Ovary (tissue), 9 donors: ENCODE measurements around the gene CDK9. TPM values are rescaled to one million over a fixed set of nuclear protein-coding genes. Genes with fewer than 3 reads are reported as not detected.

ENCODE experiments used
- DNase-seq, 5 donors: peaks; one replicate each; pipeline ENCODE4 v3.0.0-alpha.2; 2019 to 2020
- H3K27ac ChIP-seq, 2 donors: fragments of 200-600 bp; one replicate each; pipeline versions ENCODE4 v1.5.1 to v1.8.0; 2019 to 2022
- H3K27me3 ChIP-seq: fragments of 200-600 bp; one replicate; pipeline ENCODE4 v1.8.0; 2022
- H3K36me3 ChIP-seq: fragments of 200-600 bp; sonication (generic); one replicate; pipeline ENCODE4 v1.5.1; 2019
- H3K4me1 ChIP-seq: one replicate; pipeline ENCODE4 v1.8.1; 2013; ENCODE audit warnings: mild to moderate bottlenecking, moderate library complexity; ENCODE audit not compliant: insufficient read depth
- H3K4me3 ChIP-seq: fragments of 200-600 bp; sonication (generic); one replicate; pipeline ENCODE4 v1.5.1; 2017
- H3K9me3 ChIP-seq, 2 donors: fragments of 200-600 bp in 1 of 2; sonication (generic) in 1 of 2; one replicate each; pipeline versions ENCODE4 v1.5.1 to v1.8.1; 2013 to 2019; ENCODE audit warnings: mild to moderate bottlenecking in 1 of 2, moderate library complexity in 1 of 2
- CTCF ChIP-seq, 3 donors: fragments of 450-650 bp in 2 of 3; fragments of 200-600 bp in 1 of 3; IDR thresholded peaks; one replicate each; pipeline versions ENCODE4 v1.5.1 to v1.8.0; 2016 to 2022; ENCODE audit warnings: antibody characterized with exemption in 3 of 3, mild to moderate bottlenecking in 1 of 3
- EP300 ChIP-seq: sonication (generic); formaldehyde crosslinking; IDR thresholded peaks from one replicate; pipeline ENCODE4 v1.6.1; 2017; ENCODE audit warnings: antibody characterized with exemption
- POLR2A ChIP-seq: fragments of 450-650 bp; IDR thresholded peaks from one replicate; pipeline ENCODE4 v1.6.1; 2017; ENCODE audit warnings: antibody characterized with exemption, mild to moderate bottlenecking, moderate library complexity
- WGBS, 3 donors: extraction: QIAGEN DNeasy Blood & Tissue Kit in 1 of 3; methylation state at CpG; one replicate each; pipeline versions ENCODE4 v1.1.5 to v1.1.7; 2013 to 2017; 5-methylcytosine and 5-hydroxymethylcytosine counted together
- intact Hi-C, 4 donors: fragments of 100-400 bp; cut with DNase I; formaldehyde crosslinking; loops; one replicate each; pipeline versions ENCODE4 v1.11.0 to v1.15.1; 2022 to 2023
- polyA plus RNA-seq, 2 donors: library from polyadenylated mRNA; stranded (reverse); fragments of 200-250 nt in 1 of 2; fragments of 350-450 nt in 1 of 2; fragmentation: Illumina TruSeq in 1 of 2; extraction: RNeasy Lipid Tissue Mini Kit (QIAGEN cat#74804) in 1 of 2; gene quantifications; one replicate each; pipeline ENCODE4 v1.2.3, GENCODE V29; 2013 to 2014
- total RNA-seq, 7 donors: library from RNA; depleted of rRNA in 2 of 7; stranded (reverse); fragments of >200 nt in 2 of 7; fragmentation: NEBNext Ultra II Directional in 3 of 7; extraction: Animal tissue kit (Norgen Biotek cat#: 25700) in 3 of 7; gene quantifications; one replicate each; pipeline versions ENCODE4 v1.1.0 to v1.2.4, GENCODE V29; 2016 to 2023
- donor health status: DM: no; HTN: no; CAD: no; lungs with moderate emphysema.
- donor health status: DM: no; HTN: no; CAD: no.
- donor health status: Bipolar disorder and iron deficiency.
- donor health status: DM: yes; HTN: yes; CAD: no.
- donor health status: DM: no; HTN: no; CAD: no.
- donor health status: DM: yes; HTN: yes; CAD: no.

The CDK9 gene
- total and polyA plus RNA-seq, 9 donors, result 71.7 to 209 (median 129) TPM

DNA sequence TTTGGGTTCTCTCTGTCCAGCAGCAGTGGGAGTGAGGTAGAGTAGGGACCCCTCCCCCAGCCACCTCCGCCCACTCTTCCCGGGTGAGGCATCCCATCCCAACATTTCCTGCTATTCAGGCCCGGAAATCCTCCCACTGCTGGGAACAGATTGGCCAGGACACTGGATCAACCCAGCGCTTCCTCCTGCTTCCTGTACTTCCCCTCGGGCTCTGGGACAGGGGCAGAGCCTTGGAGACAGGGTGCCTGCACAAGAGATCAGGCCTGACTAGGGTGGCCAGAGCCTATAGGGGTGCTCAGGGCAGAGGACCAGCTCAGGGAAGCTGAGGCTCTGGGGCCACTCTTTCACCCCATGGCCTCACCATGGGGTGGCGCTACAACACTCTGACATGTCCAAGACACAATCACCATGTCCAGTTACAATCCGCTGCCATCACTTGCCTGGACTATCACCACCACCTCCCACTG lies 21.9 kb upstream of the CDK9 start:
- TF ChIP-seq POLR2A, result no peak
- peak in 1 of 3 donors; percentile 5 for TF ChIP-seq CTCF (IDR thresholded peaks at IDR 0.05)
- peak in 1 of 5 donors; percentile 45 for DNase-seq
- WGBS, 3 donors, result 39 to 55% (median 40%) methylated on average over 7 of the region's 7 CpGs
- no peaks in the 10 kb centered on the region for H3K4me1 ChIP-seq
- no peak overlapping the region for H3K4me3 ChIP-seq
- H3K9me3 ChIP-seq, result no peaks in the 10 kb centered on the region
- H3K27me3 ChIP-seq, result no peaks in the 10 kb centered on the region
- H3K36me3 ChIP-seq, result no peaks in the 10 kb centered on the region
- intact Hi-C loops, result no loop called here
- H3K27ac ChIP-seq, result no peak overlapping the region

DNA sequence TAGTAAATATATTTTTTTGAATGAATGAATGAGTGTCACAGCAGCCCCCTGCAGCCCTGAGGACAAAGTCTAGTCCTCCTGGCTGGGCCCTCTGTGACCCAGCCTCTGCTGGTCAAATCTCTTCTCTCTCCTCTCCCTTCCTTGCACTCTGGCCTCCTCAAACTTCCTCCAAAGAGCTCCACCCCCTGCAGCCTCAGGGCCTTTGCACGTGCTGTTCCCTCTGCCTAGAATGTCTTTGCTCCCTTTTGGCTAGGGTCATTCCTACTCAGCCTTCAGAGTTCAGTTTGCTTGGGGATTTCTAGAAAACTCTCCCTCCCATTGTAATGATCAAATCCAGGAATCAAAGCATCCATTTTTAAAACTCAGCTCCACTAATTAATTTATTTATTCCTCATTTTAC lies 20.4 kb upstream of the CDK9 start:
- WGBS, 3 donors, result 79 to 86% (median 83%) methylated on average over 1 of the region's 1 CpG
- TF ChIP-seq CTCF (IDR thresholded peaks at IDR 0.05) (no peak), POLR2A (no peak)
- H3K27me3 ChIP-seq, result no peaks in the 10 kb centered on the region
- DNase-seq, result no peak
- H3K4me1 ChIP-seq, result peaks cover 2% of the 10 kb centered on the region
- intact Hi-C loops, result no loop called here
- H3K27ac ChIP-seq, result no peak overlapping the region
- H3K36me3 ChIP-seq, result no peaks in the 10 kb centered on the region
- no peak overlapping the region for H3K4me3 ChIP-seq
- H3K9me3 ChIP-seq, result no peaks in the 10 kb centered on the region

DNA sequence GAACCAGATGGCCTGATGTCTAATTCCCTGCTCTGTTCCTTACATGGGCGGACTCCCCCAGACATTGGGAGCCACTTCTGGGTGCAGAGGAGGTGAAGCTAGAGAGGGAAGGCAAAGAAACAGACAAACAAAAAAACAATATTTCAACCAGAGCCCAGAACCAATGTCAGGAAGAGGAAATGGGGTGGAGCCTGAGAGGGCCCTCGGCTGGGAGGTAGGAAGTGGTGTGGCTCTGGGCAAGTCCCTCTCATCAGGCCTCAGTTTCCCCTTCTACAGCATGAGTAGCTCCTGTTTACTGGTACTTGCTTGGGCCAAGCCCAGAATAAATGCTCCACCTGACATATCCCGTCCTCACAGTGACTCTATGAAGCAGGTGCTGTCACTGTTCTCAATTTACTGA lies 18.4 kb upstream of the CDK9 start:
- Histone ChIP-seq H3K27me3 (no peaks in the 10 kb centered on the region), H3K9me3 (no peaks in the 10 kb centered on the region), H3K36me3 (no peaks in the 10 kb centered on the region), H3K27ac (no peak overlapping the region), H3K4me3 (no peak overlapping the region), H3K4me1 (peaks cover 7% of the 10 kb centered on the region)
- 60 to 65% (median 61%) methylated on average over 3 of the region's 3 CpGs for WGBS, 3 donors
- DNase-seq, result no peak
- intact Hi-C loops, result no loop called here
- TF ChIP-seq EP300 (no peak), POLR2A (no peak), CTCF (IDR thresholded peaks at IDR 0.05) (no peak)

DNA sequence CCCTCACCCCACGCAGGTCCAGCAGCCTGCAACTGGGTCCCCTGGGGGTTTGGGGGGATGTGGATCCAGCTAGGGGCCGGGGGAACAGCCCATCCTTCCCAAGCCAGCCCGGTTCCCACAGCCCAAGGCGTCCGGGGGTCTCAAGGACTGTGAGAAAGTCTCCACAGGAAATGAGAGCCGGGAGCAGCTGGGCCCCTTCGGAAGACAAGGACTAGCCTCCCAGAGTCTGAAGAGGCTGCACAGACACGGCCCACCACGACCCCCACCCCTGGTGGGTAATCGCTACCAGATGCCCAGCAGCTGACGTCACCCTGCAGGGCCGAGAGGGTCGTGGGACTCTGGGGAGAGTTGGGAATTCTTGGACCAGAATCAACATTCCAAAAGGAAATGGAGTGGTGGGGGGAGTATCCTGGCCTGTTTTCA lies 17.9 kb upstream of the CDK9 start:
- 13 to 26% (median 15%) methylated on average over 13 of the region's 13 CpGs for WGBS, 3 donors
- H3K4me1 ChIP-seq, result peaks cover 7% of the 10 kb centered on the region
- H3K27me3 ChIP-seq, result no peaks in the 10 kb centered on the region
- no peaks in the 10 kb centered on the region for H3K9me3 ChIP-seq
- no peaks in the 10 kb centered on the region for H3K36me3 ChIP-seq
- H3K4me3 ChIP-seq, result no peak overlapping the region
- no peak for DNase-seq
- TF ChIP-seq CTCF (IDR thresholded peaks at IDR 0.05) (no peak), EP300 (no peak), POLR2A (no peak)
- no peak overlapping the region for H3K27ac ChIP-seq
- intact Hi-C loops, result no loop called here
